Smooth muscle cell (in vitro differentiated cells): ENCODE results near the gene NEO1. TPM values are rescaled to one million over a fixed set of nuclear protein-coding genes. Genes with fewer than 3 reads are reported as not detected.

ENCODE experiments used
- DNase-seq: peaks from one replicate; lab custom pipeline; 2025; ENCODE audit not compliant: unreplicated experiment; lab: John Stamatoyannopoulos, UW
- H2AFZ ChIP-seq: fragments of 200-600 bp; sonication (generic); 2 replicates; pipeline ENCODE4 v1.6.0; 2016; ENCODE audit warnings: antibody characterized with exemption, low read depth, mild to moderate bottlenecking
- H3F3A ChIP-seq: fragments of 200-600 bp; sonication (generic); 2 replicates; pipeline ENCODE4 v1.6.0; 2017; ENCODE audit warnings: antibody characterized with exemption, low read depth
- H3K27ac ChIP-seq: fragments of 200-600 bp; sonication (generic); 2 replicates; pipeline ENCODE4 v1.5.1; 2016; ENCODE audit warnings: low read depth, mild to moderate bottlenecking
- H3K27me3 ChIP-seq: fragments of 200-600 bp; sonication (generic); 2 replicates; pipeline ENCODE4 v1.6.1; 2016; ENCODE audit warnings: low read depth, mild to moderate bottlenecking
- H3K36me3 ChIP-seq: fragments of 200-600 bp; sonication (generic); 2 replicates; pipeline ENCODE4 v1.5.1; 2016; ENCODE audit warnings: low read depth
- H3K4me1 ChIP-seq: fragments of 200-600 bp; sonication (generic); 2 replicates; pipeline ENCODE4 v1.5.1; 2016; ENCODE audit warnings: low read depth
- H3K4me2 ChIP-seq: fragments of 200-600 bp; sonication (generic); 2 replicates; pipeline ENCODE4 v1.6.0; 2016; ENCODE audit warnings: mild to moderate bottlenecking
- H3K4me3 ChIP-seq: fragments of 200-600 bp; sonication (generic); 2 replicates; pipeline ENCODE4 v1.5.1; 2016; ENCODE audit warnings: mild to moderate bottlenecking
- H3K79me2 ChIP-seq: fragments of 200-600 bp; sonication (generic); 2 replicates; pipeline ENCODE4 v1.6.0; 2016; ENCODE audit warnings: low read depth, mild to moderate bottlenecking
- H3K9ac ChIP-seq: fragments of 200-600 bp; sonication (generic); 2 replicates; pipeline ENCODE4 v1.6.0; 2016; ENCODE audit warnings: low read depth
- H3K9me3 ChIP-seq: fragments of 200-600 bp; sonication (generic); replicated peaks from 2 replicates; pipeline ENCODE4 v1.5.1; 2016; ENCODE audit warnings: low read depth
- H4K20me1 ChIP-seq: fragments of 200-600 bp; sonication (generic); 2 replicates; pipeline ENCODE4 v1.6.0; 2016; ENCODE audit warnings: low read depth
- WGBS: methylation state at CpG from one replicate; pipeline ENCODE4 v1.1.7; 2016; ENCODE audit warnings: low lambda C conversion rate; 5-methylcytosine and 5-hydroxymethylcytosine counted together
- polyA plus RNA-seq: library from polyadenylated mRNA; unstranded; fragments of >200 nt; fragmentation: Nextera tagmentation; extraction: Ambion mirVana; gene quantifications from 2 replicates; pipeline ENCODE4 v1.2.1, GENCODE V29; 2016
- total RNA-seq: library from RNA; depleted of rRNA; stranded (reverse); fragments of >200 nt; gene quantifications from 2 replicates; pipeline ENCODE4 v1.2.3, GENCODE V29; 2014
- TF ChIP-seq, protein P1 (sequence below): fragments of 200-600 bp; sonication (generic); IDR thresholded peaks from 2 replicates; pipeline ENCODE4 v1.5.1; 2017; ENCODE audit warnings: borderline replicate concordance, mild to moderate bottlenecking, antibody characterized with exemption; ENCODE audit not compliant: insufficient read depth, poor library complexity, severe bottlenecking

Gene NEO1
- total and polyA plus RNA-seq, 2 experiments from 2014 or later, result 4.9 to 21.8 TPM

DNA sequence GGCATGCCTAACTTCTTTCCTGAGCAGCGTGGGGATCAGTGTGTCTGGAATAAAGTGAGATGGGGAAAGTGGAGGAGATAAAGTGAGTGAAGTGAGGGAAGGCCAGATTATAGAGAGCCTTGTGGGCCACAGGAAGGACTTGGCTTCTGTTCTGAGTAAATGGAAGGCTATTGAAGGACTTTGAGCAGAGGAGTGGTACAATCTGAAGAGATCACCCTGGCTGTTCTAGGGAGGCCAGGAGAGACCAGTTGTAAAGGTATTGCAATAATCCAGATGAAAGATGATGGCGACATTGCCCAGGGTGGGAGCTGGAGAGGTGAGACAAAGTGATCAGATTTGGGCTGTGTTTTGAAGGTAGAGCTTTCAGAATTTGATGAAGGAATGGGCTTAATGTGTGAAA, 46.8 kb upstream of the NEO1 start:
- no peak overlapping the region for H3K27ac ChIP-seq
- WGBS, result 86% methylated on average over 2 of the region's 2 CpGs
- H3K9ac ChIP-seq, result no peak overlapping the region
- no peak overlapping the region for H3K4me3 ChIP-seq
- TF ChIP-seq, protein P1, sequence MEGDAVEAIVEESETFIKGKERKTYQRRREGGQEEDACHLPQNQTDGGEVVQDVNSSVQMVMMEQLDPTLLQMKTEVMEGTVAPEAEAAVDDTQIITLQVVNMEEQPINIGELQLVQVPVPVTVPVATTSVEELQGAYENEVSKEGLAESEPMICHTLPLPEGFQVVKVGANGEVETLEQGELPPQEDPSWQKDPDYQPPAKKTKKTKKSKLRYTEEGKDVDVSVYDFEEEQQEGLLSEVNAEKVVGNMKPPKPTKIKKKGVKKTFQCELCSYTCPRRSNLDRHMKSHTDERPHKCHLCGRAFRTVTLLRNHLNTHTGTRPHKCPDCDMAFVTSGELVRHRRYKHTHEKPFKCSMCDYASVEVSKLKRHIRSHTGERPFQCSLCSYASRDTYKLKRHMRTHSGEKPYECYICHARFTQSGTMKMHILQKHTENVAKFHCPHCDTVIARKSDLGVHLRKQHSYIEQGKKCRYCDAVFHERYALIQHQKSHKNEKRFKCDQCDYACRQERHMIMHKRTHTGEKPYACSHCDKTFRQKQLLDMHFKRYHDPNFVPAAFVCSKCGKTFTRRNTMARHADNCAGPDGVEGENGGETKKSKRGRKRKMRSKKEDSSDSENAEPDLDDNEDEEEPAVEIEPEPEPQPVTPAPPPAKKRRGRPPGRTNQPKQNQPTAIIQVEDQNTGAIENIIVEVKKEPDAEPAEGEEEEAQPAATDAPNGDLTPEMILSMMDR, result no peak
- no peak overlapping the region for H2AFZ ChIP-seq
- H3K79me2 ChIP-seq, result no peaks in the 10 kb centered on the region
- H3F3A ChIP-seq, result no peaks in the 10 kb centered on the region
- no peak overlapping the region for H3K4me2 ChIP-seq
- H3K36me3 ChIP-seq, result no peaks in the 10 kb centered on the region
- H3K4me1 ChIP-seq, result peaks cover 4% of the 10 kb centered on the region
- peaks cover 15% of the 10 kb centered on the region for H3K27me3 ChIP-seq
- DNase-seq, result no peak
- no peaks in the 10 kb centered on the region for H3K9me3 ChIP-seq
- H4K20me1 ChIP-seq, result no peaks in the 10 kb centered on the region

GRCh38 chr15:73006523-73006922, 45.7 kb upstream of the NEO1 start:
- H3K4me1 ChIP-seq, result peaks cover 4% of the 10 kb centered on the region
- H2AFZ ChIP-seq, result no peak overlapping the region
- no peak overlapping the region for H3K27ac ChIP-seq
- no peaks in the 10 kb centered on the region for H3F3A ChIP-seq
- DNase-seq, result no peak
- H3K36me3 ChIP-seq, result no peaks in the 10 kb centered on the region
- H3K4me2 ChIP-seq, result no peak overlapping the region
- H3K27me3 ChIP-seq, result peaks cover 15% of the 10 kb centered on the region
- TF ChIP-seq, protein P1, result no peak
- WGBS, result 95% methylated on average over 1 of the region's 1 CpG
- no peak overlapping the region for H3K4me3 ChIP-seq
- H3K9ac ChIP-seq, result no peak overlapping the region
- H3K9me3 ChIP-seq, result no peaks in the 10 kb centered on the region
- no peaks in the 10 kb centered on the region for H3K79me2 ChIP-seq
- H4K20me1 ChIP-seq, result no peaks in the 10 kb centered on the region

DNA sequence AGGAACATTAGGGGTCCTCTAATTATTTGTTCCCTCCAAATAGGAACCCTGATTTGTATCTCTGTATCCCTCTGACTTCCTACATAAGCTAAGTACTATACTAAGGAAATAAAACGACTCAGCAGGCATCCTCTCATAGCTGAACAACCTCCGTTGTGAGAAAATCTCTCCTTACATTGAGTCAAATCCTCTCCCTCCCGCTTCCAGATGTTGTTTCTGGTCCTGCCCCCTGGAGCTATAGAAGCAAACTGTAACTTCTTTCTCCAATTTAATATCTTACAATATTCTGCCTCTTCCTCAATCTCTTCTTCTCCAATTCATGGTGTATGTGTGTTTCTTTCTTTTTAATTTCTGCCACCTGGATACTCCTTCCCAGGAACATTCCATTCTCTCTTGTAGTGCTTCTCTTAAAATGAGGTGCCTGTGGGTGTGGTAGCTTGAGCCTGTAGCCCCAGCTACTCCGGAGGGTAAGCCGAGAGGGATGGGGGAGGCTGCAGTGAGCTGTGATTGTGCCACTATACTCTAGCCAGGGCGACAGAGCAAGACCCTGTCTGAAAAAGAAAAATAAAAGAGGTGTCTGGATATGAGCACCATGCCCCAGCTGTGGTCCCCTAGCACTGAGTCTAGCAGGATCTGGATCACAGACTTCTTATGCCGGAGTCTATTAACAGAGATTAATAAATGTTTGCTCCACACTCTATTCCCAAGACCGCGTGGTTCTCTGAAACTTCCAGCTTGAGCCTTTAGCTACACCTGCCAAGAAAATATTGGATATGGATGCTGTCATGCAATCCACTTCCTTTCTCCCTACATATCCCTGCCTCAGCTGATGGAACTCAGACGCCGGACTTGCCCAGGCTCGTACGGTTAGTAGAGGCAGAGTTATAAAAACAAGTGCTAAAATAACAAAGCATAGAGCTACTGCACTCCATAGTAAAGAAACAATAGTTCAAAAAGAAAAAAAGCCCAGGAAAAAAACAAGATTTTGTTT, 42.9 kb upstream of the NEO1 start:
- no peak overlapping the region for H3K4me2 ChIP-seq
- 81% methylated on average over 13 of the region's 13 CpGs for WGBS

More for the DNA sequence above, 42.9 kb upstream of the NEO1 start:
- no peak overlapping the region for H2AFZ ChIP-seq
- H3K27ac ChIP-seq, result no peak overlapping the region
- H3K9ac ChIP-seq, result no peak overlapping the region
- no peak overlapping the region for H3K4me3 ChIP-seq
- H3K36me3 ChIP-seq, result no peaks in the 10 kb centered on the region
- no peaks in the 10 kb centered on the region for H4K20me1 ChIP-seq
- no peak for DNase-seq
- H3K4me1 ChIP-seq, result peaks cover 4% of the 10 kb centered on the region
- TF ChIP-seq, protein P1, result no peak
- no peaks in the 10 kb centered on the region for H3K79me2 ChIP-seq
- peaks cover 16% of the 10 kb centered on the region for H3K27me3 ChIP-seq
- no peaks in the 10 kb centered on the region for H3K9me3 ChIP-seq
- no peaks in the 10 kb centered on the region for H3F3A ChIP-seq
